Fibroblast of lung (primary cell): ENCODE data around the gene CMIP.

Experiments
- EZH2 ChIP-seq: IDR thresholded peaks from 2 replicates; pipeline ENCODE4 v1.5.1; 2012; ENCODE audit warnings: low read length, control low read depth, mild to moderate bottlenecking; ENCODE audit errors: missing control alignments
- TF ChIP-seq, protein P1 (sequence below), 2 donors: IDR thresholded peaks in 1 of 2; conservative IDR thresholded peaks in 1 of 2; 1 replicate in 1 of 2; 2 replicates in 1 of 2; pipeline ENCODE4 v1.5.1; 2011 to 2012; ENCODE audit warnings: low read length in 2 of 2, control low read depth in 1 of 2, inconsistent platforms in 1 of 2, low read depth in 1 of 2, mild to moderate bottlenecking in 1 of 2

DNA sequence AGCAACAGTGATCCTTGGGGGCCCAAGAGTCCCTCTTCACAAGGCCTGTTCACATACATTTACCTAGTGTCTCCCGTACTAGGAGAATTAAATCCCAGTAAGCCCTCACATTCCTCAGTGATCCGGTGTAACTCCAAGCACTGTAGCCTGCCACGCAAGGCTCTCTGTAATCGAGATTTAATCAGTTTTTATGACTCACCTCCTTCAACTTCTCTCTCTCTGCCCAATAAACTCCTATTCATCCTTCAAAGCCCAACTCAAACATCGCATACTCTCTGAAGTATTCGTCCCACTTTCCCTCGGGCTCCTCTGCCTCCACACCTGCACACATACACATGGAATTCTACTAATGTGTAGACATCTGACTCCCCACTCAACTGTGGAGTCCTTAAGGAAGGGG lies 141.8 kb downstream of the CMIP start:
- TF ChIP-seq, protein P1, sequence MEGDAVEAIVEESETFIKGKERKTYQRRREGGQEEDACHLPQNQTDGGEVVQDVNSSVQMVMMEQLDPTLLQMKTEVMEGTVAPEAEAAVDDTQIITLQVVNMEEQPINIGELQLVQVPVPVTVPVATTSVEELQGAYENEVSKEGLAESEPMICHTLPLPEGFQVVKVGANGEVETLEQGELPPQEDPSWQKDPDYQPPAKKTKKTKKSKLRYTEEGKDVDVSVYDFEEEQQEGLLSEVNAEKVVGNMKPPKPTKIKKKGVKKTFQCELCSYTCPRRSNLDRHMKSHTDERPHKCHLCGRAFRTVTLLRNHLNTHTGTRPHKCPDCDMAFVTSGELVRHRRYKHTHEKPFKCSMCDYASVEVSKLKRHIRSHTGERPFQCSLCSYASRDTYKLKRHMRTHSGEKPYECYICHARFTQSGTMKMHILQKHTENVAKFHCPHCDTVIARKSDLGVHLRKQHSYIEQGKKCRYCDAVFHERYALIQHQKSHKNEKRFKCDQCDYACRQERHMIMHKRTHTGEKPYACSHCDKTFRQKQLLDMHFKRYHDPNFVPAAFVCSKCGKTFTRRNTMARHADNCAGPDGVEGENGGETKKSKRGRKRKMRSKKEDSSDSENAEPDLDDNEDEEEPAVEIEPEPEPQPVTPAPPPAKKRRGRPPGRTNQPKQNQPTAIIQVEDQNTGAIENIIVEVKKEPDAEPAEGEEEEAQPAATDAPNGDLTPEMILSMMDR (conservative IDR thresholded peaks at IDR 0.05 in 1 of 2, IDR thresholded peaks at IDR 0.05 in 1 of 2; ENCODE audit: low read depth in 1 of 2, low read length in 2 of 2), result no peak
- TF ChIP-seq EZH2, result no peak
